K562 (cell line): ENCODE measurements around the gene USH1G. TPM values are rescaled to one million over a fixed set of nuclear protein-coding genes. Genes with fewer than 3 reads are reported as not detected.

Source experiments
- ATAC-seq: fragments of 200-7000 bp; cut with Tn5 transposase; 3 replicates; pipeline ENCODE4 v1.9.1; 2020; ENCODE audit warnings: moderate library complexity
- BruUV-seq: library from RNA; stranded (reverse); fragments of 400-500 nt; replicated peaks from 2 replicates; lab custom pipeline; 2021; lab: Mats Ljungman, UMichigan
- CTCF ChIA-PET: fragments of 300-600 bp; formaldehyde crosslinking; extraction: SDS; loops from one replicate; lab custom pipeline; 2021; ENCODE audit warnings: low intra/inter-chr PET ratio; lab: Yijun Ruan, JAX
- POLR2A ChIA-PET: fragments of 300-600, 350-650 bp; sonication (Branson Sonifier 250); formaldehyde crosslinking; extraction: SDS; loops from one replicate; lab custom pipeline; 2021; ENCODE audit warnings: antibody characterized with exemption, inconsistent platforms; lab: Yijun Ruan, JAX
- DNase-seq, 4 experiments: peaks; one replicate each; pipeline versions ENCODE4 v3.0.0 to v3.0.0-alpha.2; 2011 to 2018; ENCODE audit warnings: low spot score in 3 of 4, mixed read lengths in 3 of 4; ENCODE audit errors: extremely low read depth in 1 of 4
- FAIRE-seq: peaks from 2 replicates; lab custom pipeline; 2011; peaks lifted over from hg19 to GRCh38; lab: Jason Lieb, UNC
- H2AFZ ChIP-seq: 2 replicates; pipeline ENCODE4 v1.6.0; 2011; ENCODE audit warnings: low read depth, low read length, control low read depth, inconsistent platforms
- H3K27ac ChIP-seq: fragments of 200-600 bp; 3 replicates; pipeline ENCODE4 v1.8.0; 2011; ENCODE audit warnings: low read depth, mild to moderate bottlenecking, control low read depth, inconsistent platforms, low read length, moderate library complexity, mixed read lengths; ENCODE audit errors: extremely low read depth
- H3K27me3 ChIP-seq, 2 experiments: fragments of 300-600 bp in 1 of 2; 2 replicates in 1 of 2; 3 replicates in 1 of 2; pipeline versions ENCODE4 v1.6.0 to v1.8.0; 2011; ENCODE audit warnings: inconsistent platforms in 2 of 2, low read length in 2 of 2, mild to moderate bottlenecking in 1 of 2, mixed read lengths in 1 of 2, moderate library complexity in 1 of 2; ENCODE audit not compliant: control insufficient read depth in 2 of 2, insufficient read depth in 2 of 2
- H3K36me3 ChIP-seq: fragments of 300-600 bp; 3 replicates; pipeline ENCODE4 v1.8.0; 2011; ENCODE audit warnings: mild to moderate bottlenecking, low read length, inconsistent platforms; ENCODE audit not compliant: control insufficient read depth, insufficient read depth
- H3K4me1 ChIP-seq, 2 experiments: fragments of 200-600 bp in 1 of 2; replicated peaks in 1 of 2; 2 replicates in 1 of 2; 3 replicates in 1 of 2; pipeline versions ENCODE4 v1.5.1 to v1.8.0; 2011; ENCODE audit warnings: inconsistent platforms in 2 of 2, low read length in 2 of 2, mild to moderate bottlenecking in 1 of 2, mixed read lengths in 1 of 2, moderate library complexity in 1 of 2; ENCODE audit not compliant: control insufficient read depth in 2 of 2, insufficient read depth in 2 of 2
- H3K4me2 ChIP-seq: 2 replicates; pipeline ENCODE4 v1.6.1; 2011; ENCODE audit warnings: low read length, control low read depth, inconsistent platforms, mixed read lengths; ENCODE audit not compliant: insufficient read depth
- H3K4me3 ChIP-seq: fragments of 200-600 bp; sonication (generic), shearing (Covaris generic); 2 replicates; pipeline ENCODE4 v1.5.1; 2016; ENCODE audit warnings: control low read depth, inconsistent platforms
- H3K79me2 ChIP-seq: fragments of 200-600 bp; 3 replicates; pipeline ENCODE4 v1.8.0; 2011; ENCODE audit warnings: low read length, inconsistent platforms; ENCODE audit not compliant: control insufficient read depth, insufficient read depth
- H3K9ac ChIP-seq, 2 experiments: 2 replicates each; pipeline versions ENCODE4 v1.6.0 to v1.6.1; 2011; ENCODE audit warnings: low read depth in 2 of 2, low read length in 2 of 2, control low read depth in 1 of 2, inconsistent platforms in 1 of 2, mild to moderate bottlenecking in 1 of 2, mixed read lengths in 1 of 2; ENCODE audit not compliant: insufficient read depth in 1 of 2
- H3K9me1 ChIP-seq: one replicate; pipeline ENCODE4 v1.6.0; 2011; ENCODE audit warnings: inconsistent platforms, mild to moderate bottlenecking, low read length, moderate library complexity; ENCODE audit not compliant: control insufficient read depth, insufficient read depth
- H3K9me3 ChIP-seq: replicated peaks from 2 replicates; pipeline ENCODE4 v1.5.1; 2011; ENCODE audit warnings: low read depth, low read length, inconsistent platforms; ENCODE audit not compliant: control insufficient read depth, insufficient read depth
- H4K20me1 ChIP-seq: replicated peaks from 2 replicates; pipeline ENCODE4 v1.6.1; 2011; ENCODE audit warnings: low read length, inconsistent platforms, mixed read lengths; ENCODE audit not compliant: control insufficient read depth, insufficient read depth
- GTF2A2 ChIP-seq: IDR thresholded peaks from 2 replicates; pipeline ENCODE4 v1.6.1; 2016; ENCODE audit warnings: mild to moderate bottlenecking, missing genetic modification characterization, missing compliant biosample characterization
- KHSRP ChIP-seq: fragments of 450-650 bp; IDR thresholded peaks from 2 replicates; pipeline ENCODE4 v1.6.1; 2017
- L3MBTL2 ChIP-seq: fragments of 450-650 bp; IDR thresholded peaks from 2 replicates; pipeline ENCODE4 v1.6.1; 2016; ENCODE audit warnings: mild to moderate bottlenecking, moderate library complexity
- NR2C2 ChIP-seq, 2 experiments: fragments of 200-800 bp in 1 of 2; sonication (Bioruptor generic) in 1 of 2; sonication (generic) in 1 of 2; formaldehyde crosslinking in 1 of 2; IDR thresholded peaks; 2 replicates each; pipeline versions ENCODE4 v1.6.1 to v1.8.0; 2016 to 2022; ENCODE audit warnings: mild to moderate bottlenecking in 1 of 2, missing compliant biosample characterization in 1 of 2, missing genetic modification characterization in 1 of 2, missing genetic modification reagents in 1 of 2
- SNRNP70 ChIP-seq: fragments of 200-400 bp; formaldehyde crosslinking; optimal IDR thresholded peaks from 2 replicates; pipeline ENCODE3; 2017; ENCODE audit warnings: low read depth, low read length
- ZBTB1 ChIP-seq: sonication (generic); formaldehyde crosslinking; IDR thresholded peaks from 2 replicates; pipeline ENCODE4 v1.8.1; 2023; ENCODE audit warnings: missing genetic modification reagents, low read depth, mild to moderate bottlenecking, borderline replicate concordance
- ZNF146 ChIP-seq: IDR thresholded peaks from one replicate; pipeline ENCODE4 v1.6.1; 2018; ENCODE audit warnings: missing compliant biosample characterization; ENCODE audit not compliant: unreplicated experiment
- WGBS: fragments of 100-300 bp; shearing (Covaris generic); methylation state at CpG from one replicate; pipeline ENCODE4 v1.1.6; 2016; ENCODE audit warnings: low coverage, mixed read lengths; ENCODE audit not compliant: insufficient coverage; ENCODE audit errors: missing lambda C conversion rate; 5-methylcytosine and 5-hydroxymethylcytosine counted together
- in situ Hi-C: fragments of 300-500 bp; cut with MboI; formaldehyde crosslinking; loops from 4 replicates; pipeline ENCODE4 v1.15.0; 2018; ENCODE audit warnings: inconsistent platforms, mixed read lengths
- intact Hi-C: fragments of 100-400 bp; cut with micrococcal nuclease; formaldehyde crosslinking; loops from 2 replicates; pipeline ENCODE4 v1.14.2; 2022
- polyA plus RNA-seq, 8 experiments: library from polyadenylated mRNA; depleted of rRNA in 4 of 8; stranded (reverse) in 5 of 8; unstranded in 3 of 8; fragments of >200 nt; fragmentation: Nextera tagmentation in 2 of 8; fragmentation: Illumina TruSeq in 1 of 8; extraction: Ambion mirVana in 2 of 8; extraction: Trizol in 1 of 8; gene quantifications; 2 replicates each; pipeline versions ENCODE4 v1.2.1 to v1.2.3, GENCODE V29; 2011 to 2014; ENCODE audit warnings: inconsistent platforms in 1 of 8, missing spikeins in 1 of 8
- total RNA-seq, 7 experiments: library from RNA; depleted of rRNA in 6 of 7; stranded (reverse); fragments of >200 nt in 6 of 7; fragmentation: Illumina TruSeq in 2 of 7; extraction: Trizol in 2 of 7; gene quantifications; 2 replicates each; pipeline versions ENCODE4 v1.2.1 to v1.2.3, GENCODE V29; 2011 to 2021; ENCODE audit warnings: low replicate concordance in 1 of 7
- TF ChIP-seq, protein P1 (sequence below): fragments of 450-650 bp; formaldehyde crosslinking; IDR thresholded peaks from 2 replicates; pipeline ENCODE4 v1.4.0; 2020; ENCODE audit warnings: mild to moderate bottlenecking
- TF ChIP-seq, protein P2 (sequence below): IDR thresholded peaks from 2 replicates; pipeline ENCODE4 v1.6.1; 2011; ENCODE audit not compliant: insufficient read length; ENCODE audit errors: extremely low read depth
- TF ChIP-seq, protein P3 (sequence below), 2 experiments: fragments of 450-650 bp; IDR thresholded peaks; 2 replicates each; pipeline ENCODE4 v1.6.1; 2016
- TF ChIP-seq, protein P4 (sequence below), 2 experiments: fragments of 200-800 bp in 1 of 2; sonication (Bioruptor generic) in 1 of 2; sonication (generic) in 1 of 2; formaldehyde crosslinking in 1 of 2; IDR thresholded peaks in 1 of 2; conservative IDR thresholded peaks in 1 of 2; 2 replicates each; pipeline versions ENCODE4 v1.5.0 to v1.6.1; 2016 to 2020; ENCODE audit warnings: missing compliant biosample characterization in 1 of 2, missing genetic modification characterization in 1 of 2, missing genetic modification reagents in 1 of 2
- TF ChIP-seq, protein P5 (sequence below): fragments of 450-650 bp; IDR thresholded peaks from 2 replicates; pipeline ENCODE4 v1.6.1; 2016; ENCODE audit warnings: missing biosample characterization, missing genetic modification characterization

Gene USH1G
- total and polyA plus RNA-seq, 9 of the 15 experiments (the other 6 are each of a cell fraction or from before 2014, with no cell fraction given): 0.22 to 1.00 (median 0.64) TPM; not detected in 2

DNA sequence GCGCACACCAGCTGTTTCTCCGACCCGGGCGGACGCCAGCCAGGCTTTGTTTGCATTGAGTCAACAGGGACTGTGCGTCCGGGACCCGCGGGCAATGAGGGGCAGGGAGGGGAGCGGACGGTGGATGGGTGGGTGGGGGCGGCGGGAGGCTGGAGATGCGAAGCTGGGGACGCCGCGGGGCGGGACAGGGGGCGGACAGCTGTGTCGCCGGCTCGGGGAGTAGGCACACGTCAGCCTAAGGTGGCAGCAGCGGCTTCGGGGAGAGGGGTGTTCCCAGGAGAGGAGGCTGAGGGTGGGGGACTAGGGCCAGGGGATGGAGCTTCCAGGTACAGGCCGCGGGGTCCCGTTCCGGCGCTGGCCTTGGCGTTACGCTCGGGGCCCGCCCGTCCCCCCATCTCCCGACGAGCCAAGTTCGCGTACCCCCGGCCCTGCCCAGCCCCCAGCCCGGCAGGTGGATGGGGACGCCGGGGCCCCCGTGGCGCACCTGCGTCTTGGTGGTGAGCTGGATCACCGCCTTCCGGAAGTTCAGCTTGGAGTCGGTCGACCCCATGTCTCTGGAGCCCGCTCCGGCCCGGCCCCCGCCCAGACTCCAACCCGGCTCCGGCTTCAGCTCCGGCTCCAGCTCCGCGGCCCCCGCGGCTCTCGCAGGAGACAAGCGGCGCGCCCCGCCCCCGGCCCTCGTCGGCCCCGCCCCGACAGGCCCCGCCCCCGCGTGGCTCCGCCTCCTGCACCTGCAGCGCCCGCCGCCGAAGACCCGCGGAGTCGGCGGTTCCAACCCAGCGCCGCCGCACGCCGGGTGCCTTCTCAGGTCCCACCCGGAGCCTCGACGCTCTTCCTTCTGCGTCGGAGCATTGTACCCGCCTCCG is 49.3 kb upstream of the USH1G start, which contains the start of gene HID1 (continued):
- TF ChIP-seq, protein P1, sequence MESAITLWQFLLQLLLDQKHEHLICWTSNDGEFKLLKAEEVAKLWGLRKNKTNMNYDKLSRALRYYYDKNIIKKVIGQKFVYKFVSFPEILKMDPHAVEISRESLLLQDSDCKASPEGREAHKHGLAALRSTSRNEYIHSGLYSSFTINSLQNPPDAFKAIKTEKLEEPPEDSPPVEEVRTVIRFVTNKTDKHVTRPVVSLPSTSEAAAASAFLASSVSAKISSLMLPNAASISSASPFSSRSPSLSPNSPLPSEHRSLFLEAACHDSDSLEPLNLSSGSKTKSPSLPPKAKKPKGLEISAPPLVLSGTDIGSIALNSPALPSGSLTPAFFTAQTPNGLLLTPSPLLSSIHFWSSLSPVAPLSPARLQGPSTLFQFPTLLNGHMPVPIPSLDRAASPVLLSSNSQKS (CRISPR knock-in tag): no peak
- TF ChIP-seq GTF2A2 (tag) (no peak), KHSRP (no peak), ZNF146 (CRISPR knock-in tag) (no peak)

DNA sequence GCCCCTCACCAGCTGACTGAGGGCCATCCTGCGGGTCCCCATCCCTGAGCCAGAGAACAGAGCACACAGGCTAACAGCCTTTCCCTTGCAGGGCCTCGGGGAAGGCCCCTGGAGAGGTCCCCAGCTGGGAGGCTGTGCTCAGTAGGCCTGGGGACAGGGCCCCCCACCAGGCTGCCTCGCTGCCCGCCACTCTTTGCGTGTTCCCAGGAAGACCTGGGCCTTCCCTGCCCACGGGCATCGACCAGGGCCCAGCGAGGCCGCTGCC is 48.7 kb upstream of the USH1G start:
- TF ChIP-seq, protein P2, sequence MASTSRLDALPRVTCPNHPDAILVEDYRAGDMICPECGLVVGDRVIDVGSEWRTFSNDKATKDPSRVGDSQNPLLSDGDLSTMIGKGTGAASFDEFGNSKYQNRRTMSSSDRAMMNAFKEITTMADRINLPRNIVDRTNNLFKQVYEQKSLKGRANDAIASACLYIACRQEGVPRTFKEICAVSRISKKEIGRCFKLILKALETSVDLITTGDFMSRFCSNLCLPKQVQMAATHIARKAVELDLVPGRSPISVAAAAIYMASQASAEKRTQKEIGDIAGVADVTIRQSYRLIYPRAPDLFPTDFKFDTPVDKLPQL: no peak
- TF ChIP-seq NR2C2 (CRISPR knock-in tag; IDR thresholded peaks at IDR 0.05) (no peak), NR2C2 (tag; IDR thresholded peaks at IDR 0.05) (no peak), SNRNP70 (no peak), ZBTB1 (CRISPR knock-in tag) (no peak), L3MBTL2 (no peak)
- TF ChIP-seq, protein P3, sequence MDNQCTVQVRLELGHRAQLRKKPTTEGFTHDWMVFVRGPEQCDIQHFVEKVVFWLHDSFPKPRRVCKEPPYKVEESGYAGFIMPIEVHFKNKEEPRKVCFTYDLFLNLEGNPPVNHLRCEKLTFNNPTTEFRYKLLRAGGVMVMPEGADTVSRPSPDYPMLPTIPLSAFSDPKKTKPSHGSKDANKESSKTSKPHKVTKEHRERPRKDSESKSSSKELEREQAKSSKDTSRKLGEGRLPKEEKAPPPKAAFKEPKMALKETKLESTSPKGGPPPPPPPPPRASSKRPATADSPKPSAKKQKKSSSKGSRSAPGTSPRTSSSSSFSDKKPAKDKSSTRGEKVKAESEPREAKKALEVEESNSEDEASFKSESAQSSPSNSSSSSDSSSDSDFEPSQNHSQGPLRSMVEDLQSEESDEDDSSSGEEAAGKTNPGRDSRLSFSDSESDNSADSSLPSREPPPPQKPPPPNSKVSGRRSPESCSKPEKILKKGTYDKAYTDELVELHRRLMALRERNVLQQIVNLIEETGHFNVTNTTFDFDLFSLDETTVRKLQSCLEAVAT (IDR thresholded peaks at IDR 0.05): no peak
- TF ChIP-seq, protein P4, sequence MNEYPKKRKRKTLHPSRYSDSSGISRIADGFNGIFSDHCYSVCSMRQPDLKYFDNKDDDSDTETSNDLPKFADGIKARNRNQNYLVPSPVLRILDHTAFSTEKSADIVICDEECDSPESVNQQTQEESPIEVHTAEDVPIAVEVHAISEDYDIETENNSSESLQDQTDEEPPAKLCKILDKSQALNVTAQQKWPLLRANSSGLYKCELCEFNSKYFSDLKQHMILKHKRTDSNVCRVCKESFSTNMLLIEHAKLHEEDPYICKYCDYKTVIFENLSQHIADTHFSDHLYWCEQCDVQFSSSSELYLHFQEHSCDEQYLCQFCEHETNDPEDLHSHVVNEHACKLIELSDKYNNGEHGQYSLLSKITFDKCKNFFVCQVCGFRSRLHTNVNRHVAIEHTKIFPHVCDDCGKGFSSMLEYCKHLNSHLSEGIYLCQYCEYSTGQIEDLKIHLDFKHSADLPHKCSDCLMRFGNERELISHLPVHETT (CRISPR knock-in tag; conservative IDR thresholded peaks at IDR 0.05 in 1 of 2, IDR thresholded peaks at IDR 0.05 in 1 of 2): no peak
- TF ChIP-seq, protein P5, sequence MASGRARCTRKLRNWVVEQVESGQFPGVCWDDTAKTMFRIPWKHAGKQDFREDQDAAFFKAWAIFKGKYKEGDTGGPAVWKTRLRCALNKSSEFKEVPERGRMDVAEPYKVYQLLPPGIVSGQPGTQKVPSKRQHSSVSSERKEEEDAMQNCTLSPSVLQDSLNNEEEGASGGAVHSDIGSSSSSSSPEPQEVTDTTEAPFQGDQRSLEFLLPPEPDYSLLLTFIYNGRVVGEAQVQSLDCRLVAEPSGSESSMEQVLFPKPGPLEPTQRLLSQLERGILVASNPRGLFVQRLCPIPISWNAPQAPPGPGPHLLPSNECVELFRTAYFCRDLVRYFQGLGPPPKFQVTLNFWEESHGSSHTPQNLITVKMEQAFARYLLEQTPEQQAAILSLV: no peak
- no TSS peak for BruUV-seq
- H3K9me3 ChIP-seq: no peaks in the 10 kb centered on the region
- H2AFZ ChIP-seq: no peak overlapping the region
- no peak overlapping the region for H3K4me2 ChIP-seq
- H3K9ac ChIP-seq: 0 out of 4 replicates have a peak overlapping the region, but pooled peaks of 1 of the 2 experiments have one; percentile 64
- no peak for DNase-seq
- ATAC-seq: no peak
- no peaks in the 10 kb centered on the region for H3K36me3 ChIP-seq
- 0 out of 5 replicates have a peak, but pooled peaks cover 0 to 4% of the 10 kb centered on the region in 2 experiments for H3K27me3 ChIP-seq
- in situ Hi-C loops: no loop called here
- H3K4me1 ChIP-seq: peaks cover 3 to 19% of the 10 kb centered on the region in 2 experiments; a peak in 3 of 5 replicates
- 64% methylated on average over 8 of the region's 9 CpGs for WGBS
- no peak overlapping the region for H3K4me3 ChIP-seq
- ChIA-PET CTCF (no interaction called here), POLR2A (interaction anchor here (1.3 to 1.5 kb wide), 3 partner anchors 8 to 103 kb away, joined by 4 to 6 read pairs (median 5); no protein-coding TSS in a partner anchor)
- intact Hi-C loops: no loop called here
- no peak overlapping the region for H3K27ac ChIP-seq
- FAIRE-seq: no peak
- no peaks in the 10 kb centered on the region for H3K9me1 ChIP-seq
- 0 out of 2 replicates have a peak, but pooled peaks cover 4% of the 10 kb centered on the region for H4K20me1 ChIP-seq
- no peaks in the 10 kb centered on the region for H3K79me2 ChIP-seq
